Parathyroid adenoma (tissue), 2 donors: ENCODE measurements around the gene SERPINH1.

Experiments
- H2AFZ ChIP-seq: fragments of 300-600 bp; sonication (generic); one replicate; pipeline ENCODE4 v1.7.0; 2017; ENCODE audit warnings: antibody characterized with exemption, mild to moderate bottlenecking
- H3K27ac ChIP-seq: fragments of 300-600 bp; sonication (generic); one replicate; pipeline ENCODE4 v1.7.0; 2017
- H3K27me3 ChIP-seq: fragments of 300-600 bp; sonication (generic); one replicate; pipeline ENCODE4 v1.7.0; 2017; ENCODE audit warnings: low read length; ENCODE audit not compliant: control insufficient read depth, insufficient read depth
- H3K36me3 ChIP-seq: fragments of 300-600 bp; sonication (generic); one replicate; pipeline ENCODE4 v1.7.0; 2017; ENCODE audit warnings: low read length; ENCODE audit not compliant: control insufficient read depth, insufficient read depth
- H3K4me1 ChIP-seq: fragments of 300-600 bp; sonication (generic); one replicate; pipeline ENCODE4 v1.7.0; 2017; ENCODE audit warnings: control low read depth
- H3K4me2 ChIP-seq: fragments of 300-600 bp; sonication (generic); one replicate; pipeline ENCODE4 v1.7.0; 2017; ENCODE audit warnings: low read length
- H3K4me3 ChIP-seq: fragments of 300-600 bp; sonication (generic); one replicate; pipeline ENCODE4 v1.7.0; 2017; ENCODE audit warnings: low read depth, low read length
- H3K79me2 ChIP-seq: fragments of 300-600 bp; sonication (generic); one replicate; pipeline ENCODE4 v1.7.0; 2017; ENCODE audit warnings: control low read depth
- H3K9ac ChIP-seq: fragments of 300-600 bp; sonication (generic); one replicate; pipeline ENCODE4 v1.7.0; 2017; ENCODE audit warnings: mild to moderate bottlenecking
- H3K9me3 ChIP-seq: fragments of 300-600 bp; sonication (generic); one replicate; pipeline ENCODE4 v1.7.0; 2017; ENCODE audit warnings: low read length; ENCODE audit not compliant: control insufficient read depth
- CTCF ChIP-seq: fragments of 300-600 bp; sonication (generic); IDR thresholded peaks from one replicate; pipeline ENCODE4 v1.7.0; 2017; ENCODE audit warnings: antibody characterized with exemption, mild to moderate bottlenecking
- donor health status: primary hyperparathyroidism.

SERPINH1 gene

GRCh38 chr11:75523189-75523588 is 38.9 kb upstream of the SERPINH1 start:
- H2AFZ ChIP-seq: no peak overlapping the region
- H3K27me3 ChIP-seq: no peaks in the 10 kb centered on the region
- no peaks in the 10 kb centered on the region for H3K79me2 ChIP-seq
- no peak for TF ChIP-seq CTCF
- no peaks in the 10 kb centered on the region for H3K9me3 ChIP-seq
- H3K4me2 ChIP-seq: no peak overlapping the region
- no peaks in the 10 kb centered on the region for H3K36me3 ChIP-seq
- H3K9ac ChIP-seq: no peak overlapping the region
- no peak overlapping the region for H3K4me3 ChIP-seq
- H3K27ac ChIP-seq: no peak overlapping the region
- no peaks in the 10 kb centered on the region for H3K4me1 ChIP-seq

- Histone ChIP-seq H3K9ac (no peak overlapping the region), H3K27ac (no peak overlapping the region)
Measured at GRCh38 chr11:75523811-75524664, 38.0 kb upstream of the SERPINH1 start.

GRCh38 chr11:75524665-75525432 is 37.2 kb upstream of the SERPINH1 start:
- Histone ChIP-seq H3K27ac (no peak overlapping the region), H3K79me2 (no peaks in the 10 kb centered on the region), H3K9ac (no peak overlapping the region)

More at GRCh38 chr11:75523811-75524664, 38.0 kb upstream of the SERPINH1 start:
- TF ChIP-seq CTCF: no peak
- Histone ChIP-seq H3K79me2 (no peaks in the 10 kb centered on the region), H3K4me3 (no peak overlapping the region), H3K9me3 (no peaks in the 10 kb centered on the region), H3K27me3 (no peaks in the 10 kb centered on the region), H2AFZ (no peak overlapping the region), H3K36me3 (no peaks in the 10 kb centered on the region), H3K4me2 (no peak overlapping the region), H3K4me1 (no peaks in the 10 kb centered on the region)

GRCh38 chr11:75525433-75526191 is 36.4 kb upstream of the SERPINH1 start, which contains the start of gene GDPD5:
Gene GDPD5, minus strand, starts transcription at chr11:75525941. Its CDS starts 48,206 bp downstream, at chr11:75477735.
- TF ChIP-seq CTCF: peak; percentile 31
- peak within 1 kb of the TSS; percentile 75 for H2AFZ ChIP-seq
- no peaks in the 10 kb centered on the region for H3K79me2 ChIP-seq
- H3K4me2 ChIP-seq: peak within 1 kb of the TSS; percentile 71
- no peaks in the 10 kb centered on the region for H3K4me1 ChIP-seq
- H3K9ac ChIP-seq: no peak within 1 kb of the TSS
- peak within 1 kb of the TSS; percentile 46 for H3K4me3 ChIP-seq
- H3K36me3 ChIP-seq: no peaks in the 10 kb centered on the region
- no peaks in the 10 kb centered on the region for H3K9me3 ChIP-seq
- H3K27me3 ChIP-seq: no peaks in the 10 kb centered on the region
- H3K27ac ChIP-seq: no peak within 1 kb of the TSS

More at GRCh38 chr11:75524665-75525432, 37.2 kb upstream of the SERPINH1 start:
- Histone ChIP-seq H3K4me2 (peak overlapping the region; percentile 71), H3K4me3 (peak overlapping the region; percentile 46), H3K9me3 (no peaks in the 10 kb centered on the region), H2AFZ (peak overlapping the region; percentile 58), H3K4me1 (no peaks in the 10 kb centered on the region), H3K27me3 (no peaks in the 10 kb centered on the region), H3K36me3 (no peaks in the 10 kb centered on the region)
- TF ChIP-seq CTCF: no peak
